ENCODE data around the gene KIF3B.

Gene KIF3B

DNA sequence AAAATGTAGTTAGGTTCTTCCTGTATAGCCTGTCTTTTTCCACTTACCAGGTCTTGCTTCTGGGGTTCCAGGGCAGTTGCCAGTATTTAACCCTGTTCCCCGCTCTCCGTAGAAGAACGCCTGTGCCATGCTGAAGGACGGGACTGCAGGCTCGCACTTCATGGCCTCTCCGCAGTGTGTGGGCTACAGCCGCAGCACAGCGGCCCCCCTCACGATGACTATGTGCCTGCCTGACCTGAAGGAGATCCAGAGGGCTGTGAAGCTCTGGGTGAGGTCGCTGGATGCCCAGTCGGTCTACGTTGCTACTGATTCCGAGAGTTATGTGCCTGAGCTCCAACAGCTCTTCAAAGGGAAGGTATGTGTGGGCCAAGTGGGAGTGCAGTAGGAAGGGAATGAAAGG lies 46.7 kb upstream of the KIF3B start:
- Histone ChIP-seq H3K4me1 (ENCODE audit: control insufficient read depth, insufficient read depth, low read depth, low read length) (no peaks in the 10 kb centered on the region), H3K4ac (ENCODE audit: low read depth in 1 of 2, low read length in 2 of 2) (no peak overlapping the region), H3K27ac (ENCODE audit: low read length, poor library complexity, severe bottlenecking) (no peak overlapping the region), H3K36me3 (ENCODE audit: control insufficient read depth in 1 of 2, insufficient read depth in 2 of 2, low read depth in 1 of 2, low read length in 2 of 2) (peaks cover 66 to 87% of the 10 kb centered on the region in 2 experiments), H4K8ac (ENCODE audit: low read length) (no peak overlapping the region), H3K9me3 (ENCODE audit: control insufficient read depth, low read length) (no peaks in the 10 kb centered on the region), H3K79me1 (replicated peaks; ENCODE audit: low read length, poor library complexity, severe bottlenecking) (peaks cover 18% of the 10 kb centered on the region), H2BK120ac (ENCODE audit: low read depth, low read length) (no peak overlapping the region), H2BK12ac (ENCODE audit: low read length in 2 of 2) (no peak overlapping the region), H3K4me2 (ENCODE audit: low read length, poor library complexity, severe bottlenecking) (no peak overlapping the region), H2BK5ac (ENCODE audit: low read depth, low read length, poor library complexity, severe bottlenecking) (no peak overlapping the region), H3K23ac (ENCODE audit: low read length in 2 of 2) (no peak overlapping the region), H2AFZ (ENCODE audit: low read depth, low read length) (no peak overlapping the region), H4K91ac (ENCODE audit: low read length) (no peak overlapping the region), H3K4me3 (ENCODE audit: insufficient read depth in 1 of 2, low read depth in 1 of 2, low read length in 2 of 2) (no peak overlapping the region), H3K27me3 (ENCODE audit: control insufficient read depth in 1 of 2, insufficient read depth in 1 of 2, low read length in 2 of 2) (no peaks in the 10 kb centered on the region), H2BK15ac (ENCODE audit: low read depth, poor library complexity, severe bottlenecking) (no peak overlapping the region), H3K18ac (ENCODE audit: low read depth in 1 of 2, low read length in 2 of 2) (no peak overlapping the region), H3K14ac (ENCODE audit: low read length in 2 of 2) (no peak overlapping the region), H3K9ac (ENCODE audit: low read length) (no peak overlapping the region), H2AK5ac (ENCODE audit: low read length, severe bottlenecking) (no peak overlapping the region)
- no peak for DNase-seq
- WGBS, result 96% methylated on average over 13 of the region's 13 CpGs

DNA sequence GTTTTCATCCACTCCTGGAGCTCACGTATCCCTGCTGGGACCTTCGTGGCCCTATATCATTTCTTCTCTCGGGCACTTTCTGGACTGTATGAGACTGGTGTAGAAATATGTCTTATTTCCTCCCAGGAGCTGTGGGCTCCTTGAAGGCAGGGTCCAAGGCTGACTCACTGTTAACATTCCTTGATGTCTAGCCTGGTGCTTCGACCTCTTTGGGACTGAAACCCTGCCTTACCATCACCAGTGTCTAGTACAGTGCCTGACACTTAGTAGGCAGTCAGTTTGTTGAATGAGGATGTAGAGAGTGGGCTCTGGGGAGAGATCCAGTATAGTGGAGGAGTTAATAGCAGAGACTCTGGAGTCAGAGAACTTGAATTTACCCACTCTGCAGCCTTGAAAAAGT lies 46.2 kb upstream of the KIF3B start:
- no peak overlapping the region for H3K27ac ChIP-seq (ENCODE audit: low read length, poor library complexity, severe bottlenecking)
- H3K4me2 ChIP-seq (ENCODE audit: low read length, poor library complexity, severe bottlenecking), result no peak overlapping the region
- H2BK15ac ChIP-seq (ENCODE audit: low read depth, poor library complexity, severe bottlenecking), result no peak overlapping the region
- no peak overlapping the region for H3K4ac ChIP-seq (ENCODE audit: low read depth in 1 of 2, low read length in 2 of 2)
- no peak overlapping the region for H2BK120ac ChIP-seq (ENCODE audit: low read depth, low read length)
- no peak overlapping the region for H3K23ac ChIP-seq (ENCODE audit: low read length in 2 of 2)
- H4K8ac ChIP-seq (ENCODE audit: low read length), result no peak overlapping the region
- no peak overlapping the region for H2AK5ac ChIP-seq (ENCODE audit: low read length, severe bottlenecking)
- H3K27me3 ChIP-seq (ENCODE audit: control insufficient read depth in 1 of 2, insufficient read depth in 1 of 2, low read length in 2 of 2), result no peaks in the 10 kb centered on the region
- DNase-seq, result no peak
- no peak overlapping the region for H3K14ac ChIP-seq (ENCODE audit: low read length in 2 of 2)
- H3K79me1 ChIP-seq (replicated peaks; ENCODE audit: low read length, poor library complexity, severe bottlenecking), result peaks cover 18% of the 10 kb centered on the region
- no peak overlapping the region for H3K18ac ChIP-seq (ENCODE audit: low read depth in 1 of 2, low read length in 2 of 2)
- no peak overlapping the region for H2BK12ac ChIP-seq (ENCODE audit: low read length in 2 of 2)
- H3K9me3 ChIP-seq (ENCODE audit: control insufficient read depth, low read length), result no peaks in the 10 kb centered on the region
- no peak overlapping the region for H2AFZ ChIP-seq (ENCODE audit: low read depth, low read length)
- no peak overlapping the region for H3K9ac ChIP-seq (ENCODE audit: low read length)
- H2BK5ac ChIP-seq (ENCODE audit: low read depth, low read length, poor library complexity, severe bottlenecking), result no peak overlapping the region
- WGBS, result 86% methylated on average over 4 of the region's 4 CpGs
- no peaks in the 10 kb centered on the region for H3K4me1 ChIP-seq (ENCODE audit: control insufficient read depth, insufficient read depth, low read depth, low read length)
- no peak overlapping the region for H4K91ac ChIP-seq (ENCODE audit: low read length)
- no peak overlapping the region for H3K4me3 ChIP-seq (ENCODE audit: insufficient read depth in 1 of 2, low read depth in 1 of 2, low read length in 2 of 2)
- H3K36me3 ChIP-seq (ENCODE audit: control insufficient read depth in 1 of 2, insufficient read depth in 2 of 2, low read depth in 1 of 2, low read length in 2 of 2), result peaks cover 71 to 89% of the 10 kb centered on the region in 2 experiments

DNA sequence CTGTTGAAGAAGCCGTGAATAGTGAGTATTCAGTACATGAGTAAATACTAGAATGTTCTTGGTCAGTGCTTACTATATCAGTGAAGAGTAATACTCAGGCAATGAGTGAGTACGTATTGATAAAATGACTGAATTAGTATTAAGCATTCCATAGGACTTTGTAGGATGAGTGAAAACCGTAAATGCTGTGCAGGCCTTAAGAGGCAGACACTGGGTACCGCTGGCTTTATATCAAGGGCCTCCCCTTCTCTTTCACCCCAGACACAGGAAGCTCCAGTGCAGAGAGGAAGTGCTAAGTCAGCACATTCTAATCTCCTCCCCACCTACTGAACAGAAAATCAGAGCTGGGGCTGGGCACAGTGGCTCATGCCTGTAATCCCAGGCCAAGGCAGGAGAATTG lies 45.6 kb upstream of the KIF3B start:
- H2BK5ac ChIP-seq (ENCODE audit: low read depth, low read length, poor library complexity, severe bottlenecking), result no peak overlapping the region
- no peak overlapping the region for H3K4me2 ChIP-seq (ENCODE audit: low read length, poor library complexity, severe bottlenecking)
- no peak overlapping the region for H3K14ac ChIP-seq (ENCODE audit: low read length in 2 of 2)
- no peak overlapping the region for H3K9ac ChIP-seq (ENCODE audit: low read length)
- peaks cover 75 to 90% of the 10 kb centered on the region in 2 experiments for H3K36me3 ChIP-seq (ENCODE audit: control insufficient read depth in 1 of 2, insufficient read depth in 2 of 2, low read depth in 1 of 2, low read length in 2 of 2)
- H2BK12ac ChIP-seq (ENCODE audit: low read length in 2 of 2), result no peak overlapping the region
- H3K27me3 ChIP-seq (ENCODE audit: control insufficient read depth in 1 of 2, insufficient read depth in 1 of 2, low read length in 2 of 2), result no peaks in the 10 kb centered on the region
- no peak overlapping the region for H2BK120ac ChIP-seq (ENCODE audit: low read depth, low read length)
- no peak overlapping the region for H3K18ac ChIP-seq (ENCODE audit: low read depth in 1 of 2, low read length in 2 of 2)
- H3K4me3 ChIP-seq (ENCODE audit: insufficient read depth in 1 of 2, low read depth in 1 of 2, low read length in 2 of 2), result no peak overlapping the region
- H3K4ac ChIP-seq (ENCODE audit: low read depth in 1 of 2, low read length in 2 of 2), result no peak overlapping the region
- H2BK15ac ChIP-seq (ENCODE audit: low read depth, poor library complexity, severe bottlenecking), result no peak overlapping the region
- no peaks in the 10 kb centered on the region for H3K9me3 ChIP-seq (ENCODE audit: control insufficient read depth, low read length)
- WGBS, result 88% methylated on average over 4 of the region's 4 CpGs
- no peak overlapping the region for H3K23ac ChIP-seq (ENCODE audit: low read length in 2 of 2)
- no peak overlapping the region for H2AFZ ChIP-seq (ENCODE audit: low read depth, low read length)
- no peak overlapping the region for H3K27ac ChIP-seq (ENCODE audit: low read length, poor library complexity, severe bottlenecking)
- H3K4me1 ChIP-seq (ENCODE audit: control insufficient read depth, insufficient read depth, low read depth, low read length), result no peaks in the 10 kb centered on the region
- no peak for DNase-seq
- no peak overlapping the region for H4K8ac ChIP-seq (ENCODE audit: low read length)
- peaks cover 18% of the 10 kb centered on the region for H3K79me1 ChIP-seq (replicated peaks; ENCODE audit: low read length, poor library complexity, severe bottlenecking)
- H2AK5ac ChIP-seq (ENCODE audit: low read length, severe bottlenecking), result no peak overlapping the region
- H4K91ac ChIP-seq (ENCODE audit: low read length), result no peak overlapping the region

DNA sequence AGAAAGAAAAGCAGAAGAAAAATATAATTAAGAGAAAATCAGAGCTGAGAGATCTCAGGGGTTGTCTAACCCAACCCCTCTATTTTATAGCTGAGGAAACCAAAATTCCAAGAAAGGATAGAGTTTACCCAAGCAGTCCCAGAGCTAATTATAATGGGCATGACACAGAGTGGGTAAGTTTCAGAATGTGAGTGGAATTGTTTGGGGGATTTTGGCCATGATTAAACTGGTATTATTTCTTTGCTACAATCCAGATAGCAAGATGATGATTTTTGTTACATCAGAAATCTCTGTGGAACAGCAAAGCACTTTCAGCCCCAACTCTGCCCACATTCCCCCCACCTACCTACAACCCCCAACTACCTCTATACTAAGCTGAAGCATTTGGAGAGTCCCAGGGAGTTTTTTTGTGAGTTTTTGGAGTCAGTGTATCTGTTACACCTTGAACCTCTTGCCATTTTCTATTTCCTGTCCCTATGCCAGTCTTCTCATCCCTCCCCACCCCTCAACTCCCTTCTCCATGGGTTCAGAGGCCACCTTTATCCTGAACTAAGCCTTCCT lies 45.0 kb upstream of the KIF3B start:
- Histone ChIP-seq H3K9me3 (ENCODE audit: control insufficient read depth, low read length) (no peaks in the 10 kb centered on the region), H3K79me1 (replicated peaks; ENCODE audit: low read length, poor library complexity, severe bottlenecking) (peaks cover 15% of the 10 kb centered on the region), H3K4me3 (ENCODE audit: insufficient read depth in 1 of 2, low read depth in 1 of 2, low read length in 2 of 2) (no peak overlapping the region), H3K4me2 (ENCODE audit: low read length, poor library complexity, severe bottlenecking) (no peak overlapping the region), H3K4ac (ENCODE audit: low read depth in 1 of 2, low read length in 2 of 2) (no peak overlapping the region), H2BK120ac (ENCODE audit: low read depth, low read length) (no peak overlapping the region), H3K18ac (ENCODE audit: low read depth in 1 of 2, low read length in 2 of 2) (no peak overlapping the region), H3K4me1 (ENCODE audit: control insufficient read depth, insufficient read depth, low read depth, low read length) (no peaks in the 10 kb centered on the region), H2AK5ac (ENCODE audit: low read length, severe bottlenecking) (no peak overlapping the region), H3K36me3 (ENCODE audit: control insufficient read depth in 1 of 2, insufficient read depth in 2 of 2, low read depth in 1 of 2, low read length in 2 of 2) (peaks cover 73 to 91% of the 10 kb centered on the region in 2 experiments), H2BK12ac (ENCODE audit: low read length in 2 of 2) (no peak overlapping the region), H3K9ac (ENCODE audit: low read length) (no peak overlapping the region), H2BK15ac (ENCODE audit: low read depth, poor library complexity, severe bottlenecking) (no peak overlapping the region), H3K14ac (ENCODE audit: low read length in 2 of 2) (no peak overlapping the region), H2AFZ (ENCODE audit: low read depth, low read length) (no peak overlapping the region), H3K23ac (ENCODE audit: low read length in 2 of 2) (no peak overlapping the region), H3K27ac (ENCODE audit: low read length, poor library complexity, severe bottlenecking) (no peak overlapping the region), H3K27me3 (ENCODE audit: control insufficient read depth in 1 of 2, insufficient read depth in 1 of 2, low read length in 2 of 2) (no peaks in the 10 kb centered on the region), H4K91ac (ENCODE audit: low read length) (no peak overlapping the region), H2BK5ac (ENCODE audit: low read depth, low read length, poor library complexity, severe bottlenecking) (no peak overlapping the region), H4K8ac (ENCODE audit: low read length) (no peak overlapping the region)
- DNase-seq, result no peak
